ENCODE results near the gene HTRA2.

The HTRA2 gene

DNA sequence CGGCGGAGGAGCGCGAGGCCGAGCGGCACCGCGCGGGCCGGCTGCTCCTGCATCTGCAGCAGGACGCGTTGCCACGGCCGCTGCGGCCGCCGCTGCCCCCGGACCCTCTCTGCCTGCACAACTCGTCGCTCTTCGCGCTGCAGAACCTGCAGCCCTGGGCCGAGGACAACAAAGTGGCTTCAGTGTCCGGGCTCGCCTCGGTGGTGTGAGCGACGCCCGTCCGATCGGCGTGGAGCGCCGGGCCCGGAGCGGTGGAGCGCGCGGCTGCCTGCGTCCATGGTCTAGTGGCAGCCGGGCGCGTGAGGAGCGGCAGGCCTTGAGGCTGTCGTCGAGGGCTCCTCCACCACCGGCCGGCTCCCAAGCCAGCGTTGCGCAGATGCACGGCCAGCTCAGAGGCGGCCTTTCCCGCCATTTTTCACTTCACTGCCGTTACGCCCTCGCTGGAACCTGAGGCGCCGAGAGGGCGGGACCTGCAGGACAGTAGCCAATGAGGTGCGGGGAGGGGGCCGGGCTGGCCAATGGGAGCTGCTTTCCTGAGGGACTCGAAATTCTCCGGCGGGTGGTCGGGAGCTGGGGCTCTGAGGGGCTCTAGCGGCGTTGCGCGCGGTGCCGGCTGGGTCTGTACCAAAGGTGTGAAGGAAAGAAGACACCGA, 13.6 kb upstream of the HTRA2 start:
- no peak for DNase-seq (ENCODE audit: low read depth in 2 of 2)

DNA sequence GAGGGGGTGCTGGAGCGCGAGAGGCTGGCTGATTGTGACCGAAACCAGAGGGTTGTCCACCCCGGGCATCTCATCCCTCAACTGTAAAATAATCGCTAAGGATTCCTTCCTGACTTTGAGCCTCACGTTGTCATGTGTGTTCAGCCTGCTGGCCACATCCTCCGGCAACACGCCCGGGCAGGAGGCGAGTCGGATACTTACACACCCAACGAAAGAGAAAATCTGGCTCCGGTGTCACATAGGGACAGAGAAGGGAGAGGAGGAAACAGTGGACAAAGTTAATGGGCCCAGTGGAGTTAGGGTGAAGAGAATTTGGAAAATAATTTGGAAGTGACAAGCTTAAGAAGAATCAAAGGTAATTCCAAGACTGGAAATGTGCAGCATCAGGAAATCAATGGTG, 13.1 kb upstream of the HTRA2 start:
- no peak for DNase-seq (ENCODE audit: low read depth in 2 of 2)

DNA sequence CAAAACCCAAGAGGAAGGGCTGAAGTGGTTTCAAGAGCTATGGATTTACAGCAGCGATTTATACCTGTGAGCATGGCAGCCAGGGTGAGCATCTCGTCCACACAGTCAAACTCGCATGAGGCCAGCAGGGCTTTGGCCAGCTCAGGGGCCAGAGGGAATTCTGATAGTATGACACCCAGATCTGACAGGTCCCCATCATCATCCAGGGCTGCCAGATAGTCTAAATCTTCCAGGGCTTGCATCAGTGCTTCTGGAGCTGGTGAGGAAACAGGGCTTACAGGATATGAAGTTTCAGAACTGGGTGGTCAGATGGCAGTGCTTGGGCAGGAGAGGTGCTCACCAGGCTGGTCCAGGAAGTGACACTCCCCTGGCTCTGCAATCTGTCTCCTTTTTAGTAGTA, 7.2 kb upstream of the HTRA2 start:
- DNase-seq (ENCODE audit: low read depth in 2 of 2), result no peak

DNA sequence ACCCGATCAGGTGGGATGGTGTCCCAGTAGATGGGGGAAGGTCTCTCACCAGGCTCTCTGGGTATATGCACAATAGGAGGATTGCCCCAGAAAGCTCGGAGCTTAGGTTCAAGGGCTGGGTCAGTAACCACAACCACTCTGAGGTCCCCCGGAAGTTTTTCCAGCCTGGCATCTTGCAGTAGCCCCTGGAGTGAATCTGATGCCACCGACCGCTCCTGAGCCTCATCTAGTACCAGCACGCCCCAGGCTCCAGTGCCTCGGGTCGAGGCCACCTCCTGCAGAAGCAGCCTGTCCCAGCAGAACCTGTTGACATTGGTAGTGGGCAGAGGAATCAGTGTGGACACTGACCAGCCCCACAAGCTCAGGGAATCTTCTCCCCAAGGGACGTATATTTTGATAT, 5.7 kb upstream of the HTRA2 start:
- DNase-seq (ENCODE audit: low read depth in 2 of 2), result no peak

DNA sequence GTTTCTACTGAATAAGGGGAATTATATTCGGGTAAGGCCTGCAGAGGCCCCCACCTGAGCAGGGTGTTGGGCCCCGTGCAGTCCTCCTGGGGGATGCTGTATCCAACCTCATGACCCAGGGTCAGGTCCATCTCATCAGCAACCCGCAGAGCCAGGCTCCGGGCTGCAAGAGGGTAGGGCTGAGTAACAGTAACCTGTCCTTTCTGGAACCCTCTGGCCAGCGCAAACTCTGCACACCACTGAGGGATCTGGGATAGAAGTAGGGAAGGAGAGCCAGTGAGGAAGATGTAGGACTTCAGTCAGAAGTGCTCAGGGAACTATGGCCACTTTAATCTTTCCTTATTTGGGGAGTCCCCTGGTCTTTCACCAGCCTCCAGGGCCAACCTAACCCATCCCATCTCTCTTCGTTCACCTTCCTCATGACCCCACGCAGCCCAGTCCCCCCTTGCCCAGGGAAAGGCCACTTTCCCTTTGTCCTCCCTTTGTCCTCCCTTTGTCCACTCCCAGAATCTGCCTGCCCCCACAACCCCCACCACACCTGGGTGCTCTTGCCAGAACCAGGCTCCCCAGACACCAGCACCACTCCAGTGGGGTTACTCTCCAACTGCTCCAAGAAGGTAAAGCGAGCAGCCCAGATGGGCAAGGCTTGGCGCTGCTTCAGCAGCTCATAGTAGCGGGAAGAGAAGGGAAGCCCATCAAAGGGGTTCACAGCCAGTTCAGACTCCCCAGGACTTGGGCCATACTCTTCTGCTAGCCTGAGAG, 4.6 kb upstream of the HTRA2 start:
- no peak for DNase-seq (ENCODE audit: low read depth in 2 of 2)

DNA sequence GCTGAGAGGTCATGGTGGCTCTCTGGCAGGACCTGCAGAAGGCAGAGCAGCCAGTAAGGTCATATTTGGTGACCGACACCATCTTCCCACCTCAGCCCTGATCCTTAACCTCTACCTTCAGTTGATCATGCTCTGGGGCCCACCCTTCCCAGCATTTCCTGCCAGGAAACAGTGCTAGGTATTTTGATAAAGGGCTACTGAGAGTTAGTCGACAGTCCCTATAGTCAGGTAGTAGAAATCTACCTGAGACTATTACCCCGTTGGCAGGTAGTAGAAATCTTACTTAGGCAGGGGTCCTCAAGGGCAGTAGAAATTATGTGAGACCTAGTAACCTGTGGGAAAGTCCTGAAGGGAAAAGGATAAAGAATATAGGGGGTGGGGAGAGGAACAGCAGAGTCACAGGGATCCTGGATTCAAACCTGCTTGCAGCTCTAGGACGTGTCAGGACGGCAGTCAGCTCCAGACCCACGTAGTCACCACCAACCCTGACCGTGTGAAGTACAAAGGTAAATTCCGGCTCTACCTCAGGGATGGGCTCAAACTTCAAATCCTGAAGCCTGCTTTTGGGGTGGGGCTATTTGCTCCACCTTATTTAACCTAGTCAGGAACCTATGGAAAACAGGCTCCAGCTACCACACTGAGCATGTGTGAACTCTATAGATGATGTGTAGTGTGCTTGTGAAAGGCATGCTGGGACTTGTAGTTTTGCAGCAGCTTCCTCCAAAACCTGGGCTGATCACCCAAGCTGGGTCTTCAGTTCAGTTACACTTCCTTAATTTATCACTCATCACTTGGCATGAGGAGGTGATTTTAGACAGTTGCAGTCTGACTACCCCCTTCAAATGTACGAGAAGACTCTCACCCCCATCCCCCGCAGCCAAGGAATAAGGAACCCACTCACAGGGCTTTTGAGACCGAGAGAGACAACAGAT, 3.8 kb upstream of the HTRA2 start, which contains the start of gene DQX1:
TSS of gene DQX1 (minus strand) at position 515 of the 932 bp plus-strand sequence. CDS start at position 13, 502 bp downstream.
- no peak for DNase-seq (ENCODE audit: low read depth in 2 of 2)

DNA sequence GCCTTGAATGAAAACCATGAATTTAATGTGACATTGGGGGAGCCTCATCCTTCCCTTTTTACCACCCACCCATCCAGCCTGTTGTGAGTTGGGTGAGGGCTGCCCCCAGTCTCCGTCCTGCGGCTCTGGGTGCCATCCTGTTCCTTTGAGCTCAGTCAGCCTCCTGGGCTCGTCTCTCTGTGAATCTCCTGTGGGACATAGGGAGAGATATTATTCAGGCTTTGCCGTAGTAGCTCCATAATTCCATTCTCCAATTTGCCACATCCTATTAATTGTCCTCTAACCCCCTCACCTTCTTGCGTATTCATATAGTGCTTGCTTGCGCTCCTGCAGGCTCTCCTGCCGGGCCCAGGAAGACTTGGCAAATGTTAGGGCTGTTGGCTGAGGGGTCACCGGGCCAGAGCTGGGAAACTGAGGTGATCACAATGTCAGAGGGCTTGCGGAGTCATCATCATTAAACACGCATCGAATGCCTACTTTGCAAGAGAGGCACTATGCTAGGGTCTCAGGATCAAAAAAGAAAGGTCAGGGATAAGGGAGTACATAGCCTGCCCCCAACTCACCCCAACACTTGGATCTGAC, 3.0 kb upstream of the HTRA2 start:
- DNase-seq (ENCODE audit: low read depth in 2 of 2), result no peak

DNA sequence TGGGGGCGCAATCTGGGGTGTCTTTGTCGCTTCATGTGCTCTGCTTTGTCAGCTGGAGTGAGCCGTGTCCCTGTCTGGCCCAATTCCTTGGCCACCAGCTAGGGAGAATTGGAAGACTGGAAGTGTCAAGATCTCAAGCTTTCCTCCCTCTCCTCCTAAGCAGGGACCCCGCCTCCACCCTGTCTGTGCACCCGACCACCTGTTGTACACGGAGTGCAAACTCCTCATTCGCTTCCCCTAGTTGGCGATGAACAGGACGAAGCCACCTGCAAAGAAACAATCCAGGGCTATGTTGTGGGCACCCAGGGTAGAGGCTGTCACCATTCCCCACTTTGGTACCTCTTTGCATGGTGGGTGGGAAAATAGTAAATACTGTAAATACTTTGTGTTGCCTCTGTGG, 2.0 kb upstream of the HTRA2 start:
- DNase-seq (ENCODE audit: low read depth in 2 of 2), result no peak

DNA sequence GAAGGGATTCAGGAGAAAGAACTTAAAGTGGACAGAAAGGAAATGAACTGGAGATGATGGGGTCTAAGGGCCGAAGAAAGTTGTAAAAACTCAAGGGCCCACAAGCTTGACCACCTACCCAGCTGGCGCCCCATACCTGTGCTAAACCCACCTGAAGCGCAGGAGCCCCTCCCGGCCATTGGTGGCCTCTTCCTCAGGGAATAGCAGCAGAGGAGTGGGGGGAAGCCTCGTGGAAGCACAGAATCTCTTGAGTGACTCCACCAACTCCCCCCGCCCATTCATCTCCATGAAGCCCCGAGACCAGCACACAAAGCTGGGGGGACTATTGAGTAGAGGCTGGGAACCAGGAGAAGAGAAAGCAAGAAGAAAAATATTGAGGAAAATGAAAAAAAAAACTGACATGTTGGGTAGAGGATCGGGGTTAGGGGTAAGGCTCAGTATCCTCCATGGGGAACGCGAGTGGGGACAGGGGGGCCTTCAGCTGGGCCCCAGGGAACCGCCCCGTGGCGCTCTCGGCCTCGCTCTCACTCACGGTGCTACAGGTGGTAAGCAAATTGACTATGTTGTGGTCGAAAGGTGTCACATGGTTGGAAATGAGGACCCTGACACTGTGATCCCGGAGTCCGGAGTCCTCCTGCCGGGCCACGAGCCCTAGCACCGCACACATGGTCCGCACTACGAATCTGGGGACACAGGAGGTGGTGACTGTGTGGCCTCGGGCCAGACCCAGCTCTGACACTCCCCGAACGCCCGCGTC, 955 bp upstream of the HTRA2 start:
- no peak for DNase-seq (ENCODE audit: low read depth in 2 of 2)

DNA sequence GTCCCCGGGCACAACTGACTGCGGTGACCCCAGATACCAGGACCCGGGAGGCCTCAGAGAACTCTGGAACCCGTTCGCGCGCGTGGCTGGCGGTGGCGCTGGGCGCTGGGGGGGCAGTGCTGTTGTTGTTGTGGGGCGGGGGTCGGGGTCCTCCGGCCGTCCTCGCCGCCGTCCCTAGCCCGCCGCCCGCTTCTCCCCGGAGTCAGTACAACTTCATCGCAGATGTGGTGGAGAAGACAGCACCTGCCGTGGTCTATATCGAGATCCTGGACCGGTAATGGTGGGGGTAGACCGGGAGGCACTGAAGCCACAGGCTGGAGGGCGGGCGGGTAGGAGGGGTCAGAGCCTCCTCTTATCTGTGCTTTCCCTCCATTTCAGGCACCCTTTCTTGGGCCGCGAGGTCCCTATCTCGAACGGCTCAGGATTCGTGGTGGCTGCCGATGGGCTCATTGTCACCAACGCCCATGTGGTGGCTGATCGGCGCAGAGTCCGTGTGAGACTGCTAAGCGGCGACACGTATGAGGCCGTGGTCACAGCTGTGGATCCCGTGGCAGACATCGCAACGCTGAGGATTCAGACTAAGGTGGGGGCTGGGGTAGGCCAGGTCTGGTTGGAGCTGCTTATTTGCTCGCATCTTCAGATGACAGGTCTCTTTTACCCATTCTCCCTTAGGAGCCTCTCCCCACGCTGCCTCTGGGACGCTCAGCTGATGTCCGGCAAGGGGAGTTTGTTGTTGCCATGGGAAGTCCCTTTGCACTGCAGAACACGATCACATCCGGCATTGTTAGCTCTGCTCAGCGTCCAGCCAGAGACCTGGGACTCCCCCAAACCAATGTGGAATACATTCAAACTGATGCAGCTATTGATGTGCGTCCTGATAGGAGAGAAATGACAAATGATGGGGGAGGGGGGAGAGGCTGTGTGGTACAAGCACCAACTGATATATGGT, 780 bp downstream of the HTRA2 start:
- DNase-seq (ENCODE audit: low read depth in 2 of 2), result no peak

DNA sequence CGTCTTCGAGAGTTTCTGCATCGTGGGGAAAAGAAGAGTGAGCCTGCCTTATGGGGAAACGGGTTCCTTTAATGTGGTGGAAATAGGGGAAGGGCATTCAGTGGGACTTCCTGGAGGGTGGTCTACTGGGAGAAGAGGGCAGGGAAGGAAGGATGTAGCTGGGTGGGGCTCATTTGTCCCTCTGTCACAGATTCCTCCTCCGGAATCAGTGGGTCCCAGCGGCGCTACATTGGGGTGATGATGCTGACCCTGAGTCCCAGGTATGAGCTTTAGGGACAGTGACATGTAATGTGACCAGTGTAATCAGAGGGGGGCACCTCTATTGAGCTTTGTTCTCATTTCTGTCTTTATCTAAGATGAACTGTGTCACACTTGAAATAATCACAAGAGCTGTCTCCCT, 1.9 kb downstream of the HTRA2 start:
- no peak for DNase-seq (ENCODE audit: low read depth in 2 of 2)

DNA sequence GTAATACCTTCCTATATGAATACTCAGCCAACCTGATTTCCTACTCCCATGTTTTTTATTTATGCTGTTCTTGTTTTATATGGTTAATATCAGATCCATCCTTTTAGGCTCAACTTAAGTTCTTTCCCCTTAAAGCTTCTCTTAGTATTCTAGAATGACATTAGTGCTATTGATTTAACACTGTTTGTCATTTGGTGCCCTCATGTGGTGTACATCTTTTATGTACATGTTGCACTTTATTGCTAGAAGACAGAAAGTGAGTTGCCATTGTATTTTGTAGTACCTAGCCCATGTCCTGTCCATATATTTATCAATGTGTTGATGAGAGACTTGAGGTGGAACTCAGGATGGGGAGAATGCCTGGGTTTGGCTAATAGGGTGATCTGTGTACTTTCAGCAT, 2.5 kb downstream of the HTRA2 start:
- DNase-seq (ENCODE audit: low read depth in 2 of 2), result no peak

DNA sequence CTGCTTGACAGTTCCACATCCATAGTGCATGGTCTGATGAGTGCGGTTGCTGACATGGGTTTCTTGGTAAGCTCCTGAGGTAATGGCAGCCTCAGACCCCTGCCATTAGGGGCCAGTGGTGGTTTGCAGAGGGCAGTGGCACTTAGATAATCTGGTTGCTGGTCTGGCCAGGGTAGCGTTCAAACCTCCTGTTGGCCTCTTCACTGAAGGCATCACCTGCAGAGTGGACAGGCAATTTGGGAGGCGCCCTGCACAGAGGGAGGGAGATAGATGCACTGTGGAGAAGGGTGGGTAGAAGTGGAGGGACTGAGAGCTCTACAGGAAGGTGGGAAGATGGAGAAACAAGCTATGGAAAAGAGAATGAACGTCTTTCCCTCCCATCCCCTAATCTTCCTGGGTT, 3.7 kb downstream of the HTRA2 start:
- no peak for DNase-seq (ENCODE audit: low read depth in 2 of 2)

DNA sequence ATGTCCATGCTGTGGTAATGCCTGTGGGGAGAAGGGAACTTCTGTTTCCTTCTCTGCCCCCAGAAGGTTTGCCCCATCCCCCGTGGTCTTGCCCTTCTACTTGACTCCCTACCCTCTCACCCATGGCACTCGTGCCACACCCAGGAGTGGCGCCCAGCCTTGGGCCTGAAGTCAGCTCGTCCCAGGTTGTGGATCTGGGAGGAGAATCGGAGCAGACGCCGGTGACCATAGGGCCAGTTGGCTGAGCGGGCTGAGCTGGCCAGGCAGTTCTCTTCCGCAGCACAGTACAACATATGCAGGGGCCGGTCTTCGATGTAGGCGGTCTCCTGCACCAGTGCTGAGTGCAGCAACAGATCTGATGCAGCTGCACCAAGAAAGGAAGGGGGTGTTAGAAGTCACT, 4.7 kb downstream of the HTRA2 start:
- no peak for DNase-seq (ENCODE audit: low read depth in 2 of 2)

DNA sequence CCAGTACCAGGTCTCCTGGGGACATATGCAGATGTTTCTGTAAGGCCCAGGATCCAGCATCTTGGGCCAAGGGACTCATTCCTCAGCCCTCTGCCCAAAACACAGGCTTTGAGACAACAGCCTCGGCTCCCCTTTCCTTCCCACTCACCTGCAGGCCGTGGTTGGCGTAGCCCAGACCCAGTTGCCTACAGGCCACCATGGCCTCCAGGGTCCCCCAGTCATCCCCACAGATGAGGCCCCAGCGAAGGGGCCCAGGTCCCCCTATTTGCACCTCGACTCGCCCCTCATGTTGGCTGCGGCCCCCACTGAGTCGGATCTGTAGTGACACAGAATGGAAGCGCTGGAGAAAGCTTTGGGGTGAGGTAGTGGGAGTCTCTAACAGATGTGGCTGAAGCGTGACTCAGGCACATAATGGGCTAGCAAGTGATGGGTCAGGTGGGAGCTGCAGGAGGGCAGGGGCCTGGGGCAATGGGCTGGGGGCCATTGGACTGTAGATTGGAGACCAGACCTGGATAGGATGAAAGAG, 5.8 kb downstream of the HTRA2 start:
- DNase-seq (ENCODE audit: low read depth in 2 of 2), result no peak

DNA sequence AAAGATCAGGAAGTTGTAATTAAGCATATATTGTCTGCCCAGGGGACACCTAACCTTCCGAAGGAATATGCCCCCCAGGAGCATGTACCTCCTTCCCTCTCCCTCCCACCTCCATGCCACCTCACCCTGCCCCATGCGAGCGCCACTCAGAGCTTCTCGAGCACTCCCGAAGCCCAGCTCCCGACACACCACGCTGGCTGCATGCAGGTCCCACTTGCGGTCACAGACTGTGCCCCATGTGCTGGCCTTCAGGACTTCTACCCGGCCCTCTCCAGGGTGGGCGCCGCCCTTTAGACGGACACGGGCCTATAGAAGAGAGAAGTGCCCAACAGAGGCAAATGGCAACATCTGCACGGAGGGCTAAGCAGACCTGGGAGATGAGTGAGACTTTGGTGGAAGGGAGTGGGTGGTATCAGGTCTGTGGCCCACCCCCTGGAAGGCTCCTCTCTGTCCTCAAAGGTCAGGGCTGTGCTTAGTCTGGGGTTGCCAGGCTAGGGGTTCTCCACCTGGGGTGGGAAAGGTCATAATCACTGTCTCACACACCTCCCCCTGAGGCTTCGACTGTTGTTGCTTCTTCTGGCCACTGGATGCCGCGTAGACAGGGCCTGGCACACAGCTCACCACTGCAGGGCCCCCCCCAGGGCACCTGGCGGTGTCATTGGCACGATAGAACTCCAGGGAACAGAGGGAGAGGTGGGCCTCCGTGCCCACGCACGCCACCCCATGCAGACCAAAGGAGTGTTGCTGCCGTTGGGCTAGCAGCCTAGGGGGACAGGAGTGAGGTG, 6.6 kb downstream of the HTRA2 start:
- DNase-seq (ENCODE audit: low read depth in 2 of 2), result no peak

DNA sequence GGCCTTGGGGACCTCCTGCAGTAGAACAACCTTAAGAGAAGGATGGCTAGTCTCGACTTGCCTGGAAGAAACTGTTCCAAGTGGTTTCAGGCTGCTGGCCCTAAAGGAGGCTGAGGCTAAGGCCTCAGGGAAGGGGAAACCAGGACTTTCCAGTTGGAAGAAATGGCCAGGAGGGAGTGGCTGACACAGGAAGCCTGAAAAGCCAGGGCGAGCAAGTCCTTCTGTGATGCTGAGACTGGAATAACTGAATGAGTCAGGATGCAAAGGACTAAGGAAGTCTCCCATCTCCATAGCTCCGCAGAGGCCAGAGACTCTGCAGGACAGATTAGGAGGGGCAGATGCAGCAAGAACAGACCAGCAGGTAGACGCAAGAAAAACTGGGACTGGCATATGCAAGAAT, 7.4 kb downstream of the HTRA2 start:
- DNase-seq (ENCODE audit: low read depth in 2 of 2), result no peak

DNA sequence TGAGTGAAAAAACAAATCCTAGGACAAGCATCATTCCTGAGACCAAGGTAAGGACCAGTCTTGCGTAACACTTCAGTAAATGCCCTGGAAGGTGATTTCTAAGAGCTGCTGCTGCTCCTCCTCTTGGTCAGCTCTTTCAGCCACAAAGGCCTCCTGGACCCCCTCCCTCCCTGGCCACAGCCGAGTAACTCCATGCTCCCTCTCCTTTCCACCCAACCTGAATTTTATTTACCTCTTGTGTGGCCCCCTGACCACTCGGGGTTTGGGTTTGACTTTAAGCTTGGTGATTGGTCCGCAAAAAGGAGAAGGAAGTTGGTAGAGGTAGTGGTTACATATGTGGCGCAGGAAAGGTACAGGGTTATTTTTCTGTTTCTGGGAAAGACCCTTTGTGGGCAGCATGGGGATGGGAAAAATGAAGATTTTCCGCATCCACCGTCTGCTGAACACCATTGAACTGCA, 9.2 kb downstream of the HTRA2 start:
- no peak for DNase-seq (ENCODE audit: low read depth in 2 of 2)

DNA sequence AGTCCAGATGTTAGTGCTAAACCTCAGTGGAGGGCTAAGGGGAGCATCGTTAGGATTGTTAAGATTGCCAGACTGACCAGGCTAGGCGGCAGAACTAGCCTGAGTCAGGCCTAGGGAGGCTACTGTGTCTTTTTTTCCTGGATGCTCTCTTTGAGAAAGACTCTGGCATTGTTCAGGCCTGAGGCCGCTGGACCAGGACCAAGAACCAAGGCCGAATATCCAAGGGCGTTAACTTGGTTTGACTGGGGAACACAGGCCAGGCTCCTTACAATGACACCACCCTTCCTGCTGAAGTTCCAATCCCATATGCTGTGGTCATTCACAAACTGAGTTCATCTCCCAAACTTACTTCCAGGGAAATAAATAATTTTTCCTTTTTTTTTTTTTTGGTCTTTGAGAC, 10.6 kb downstream of the HTRA2 start:
- no peak for DNase-seq (ENCODE audit: low read depth in 2 of 2)
